Activated B cell treated with CpG ODN at 0.5 μM for 24 hours (primary cell): Measurements from ENCODE around the gene ANKMY1. TPM values are rescaled to one million over a fixed set of nuclear protein-coding genes. Genes with fewer than 3 reads are reported as not detected.

Experiments
- ATAC-seq: fragments of 200-7000 bp; cut with Tn5 transposase; one replicate; pipeline ENCODE4 v1.10.0; 2021; ENCODE audit warnings: low read depth, mild to moderate bottlenecking, moderate library complexity
- CTCF ChIA-PET: fragments of 350-600 bp; sonication (Branson Sonifier 250); formaldehyde crosslinking; loops from one replicate; lab custom pipeline; 2021; ENCODE audit warnings: antibody characterized with exemption; lab: Charles Lee
- POLR2A ChIA-PET: fragments of 350-600 bp; sonication (Branson Sonifier 250); formaldehyde crosslinking; loops from one replicate; lab custom pipeline; 2021; ENCODE audit warnings: antibody characterized with exemption; lab: Charles Lee
- DNase-seq: peaks from one replicate; pipeline ENCODE4 v3.0.0; 2022
- H3K27ac Mint-ChIP-seq: one replicate; pipeline ENCODE4 v1.8.0; 2020; ENCODE audit warnings: mixed read lengths
- H3K27me3 Mint-ChIP-seq: one replicate; pipeline ENCODE4 v1.8.0; 2021; ENCODE audit warnings: mixed read lengths
- H3K36me3 Mint-ChIP-seq: one replicate; pipeline ENCODE4 v1.8.0; 2021; ENCODE audit warnings: low read depth, mixed read lengths
- H3K4me1 Mint-ChIP-seq: one replicate; pipeline ENCODE4 v1.8.0; 2021; ENCODE audit warnings: mixed read lengths
- H3K4me3 Mint-ChIP-seq: one replicate; pipeline ENCODE4 v1.8.0; 2020; ENCODE audit warnings: mild to moderate bottlenecking, mixed read lengths
- H3K9me3 Mint-ChIP-seq: one replicate; pipeline ENCODE4 v1.8.0; 2020; ENCODE audit warnings: mixed read lengths
- intact Hi-C: fragments of 100-400 bp; cut with micrococcal nuclease; formaldehyde crosslinking; loops from one replicate; pipeline ENCODE4 v1.15.1; 2024
- total RNA-seq: library from RNA; stranded (reverse); gene quantifications from 2 replicates; pipeline ENCODE4 v1.2.3, GENCODE V29; 2022
- TF ChIP-seq, protein P1 (sequence below): fragments of 200-600 bp; IDR thresholded peaks from one replicate; pipeline ENCODE4 v1.8.0; 2022; ENCODE audit warnings: antibody characterized with exemption, mild to moderate bottlenecking

ANKMY1 gene
- total RNA-seq, 1 donor from 2014 or later: 40.4 TPM

DNA sequence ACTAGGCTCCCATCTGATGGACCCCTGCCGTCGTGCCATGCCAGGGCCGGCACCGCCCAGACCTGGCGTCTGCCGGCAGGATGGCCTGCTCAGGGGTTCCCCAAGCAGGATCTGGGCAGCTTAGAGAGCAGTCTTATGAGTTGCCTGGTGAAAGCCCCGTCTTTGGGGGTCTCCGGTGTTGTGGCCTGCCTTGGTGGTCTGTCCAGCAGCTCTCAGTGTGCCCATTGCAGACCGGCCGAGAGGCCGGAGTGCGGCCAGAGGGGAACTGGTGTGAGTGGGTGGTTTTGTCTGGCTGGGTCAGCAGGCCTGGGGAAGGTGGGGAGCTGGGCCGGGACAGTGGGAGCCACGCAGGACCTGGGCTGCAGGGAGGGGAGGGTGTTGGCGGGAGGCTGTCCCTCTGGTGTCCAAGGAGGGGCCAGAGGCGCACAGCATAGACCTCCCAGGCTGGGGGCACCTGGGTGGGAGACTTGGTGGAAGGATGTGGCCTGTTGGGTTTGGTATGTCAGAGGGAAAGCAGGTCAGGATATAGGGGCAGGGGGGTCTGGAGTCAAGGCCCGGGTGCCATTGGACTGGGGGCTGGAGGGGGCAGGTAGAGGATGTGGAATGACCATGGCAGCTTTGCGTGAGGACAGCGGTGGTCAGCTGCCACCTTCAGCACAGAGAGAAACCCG lies 105.9 kb downstream of the ANKMY1 start:
- ChIA-PET CTCF (no interaction called here), POLR2A (no interaction called here)
- no peaks in the 10 kb centered on the region for H3K9me3 Mint-ChIP-seq
- intact Hi-C loops: no loop called here
- H3K36me3 Mint-ChIP-seq: no peaks in the 10 kb centered on the region
- H3K27me3 Mint-ChIP-seq: peaks cover 56% of the 10 kb centered on the region
- no peak for DNase-seq
- peaks cover 19% of the 10 kb centered on the region for H3K4me1 Mint-ChIP-seq
- ATAC-seq: no peak
- TF ChIP-seq, protein P1, sequence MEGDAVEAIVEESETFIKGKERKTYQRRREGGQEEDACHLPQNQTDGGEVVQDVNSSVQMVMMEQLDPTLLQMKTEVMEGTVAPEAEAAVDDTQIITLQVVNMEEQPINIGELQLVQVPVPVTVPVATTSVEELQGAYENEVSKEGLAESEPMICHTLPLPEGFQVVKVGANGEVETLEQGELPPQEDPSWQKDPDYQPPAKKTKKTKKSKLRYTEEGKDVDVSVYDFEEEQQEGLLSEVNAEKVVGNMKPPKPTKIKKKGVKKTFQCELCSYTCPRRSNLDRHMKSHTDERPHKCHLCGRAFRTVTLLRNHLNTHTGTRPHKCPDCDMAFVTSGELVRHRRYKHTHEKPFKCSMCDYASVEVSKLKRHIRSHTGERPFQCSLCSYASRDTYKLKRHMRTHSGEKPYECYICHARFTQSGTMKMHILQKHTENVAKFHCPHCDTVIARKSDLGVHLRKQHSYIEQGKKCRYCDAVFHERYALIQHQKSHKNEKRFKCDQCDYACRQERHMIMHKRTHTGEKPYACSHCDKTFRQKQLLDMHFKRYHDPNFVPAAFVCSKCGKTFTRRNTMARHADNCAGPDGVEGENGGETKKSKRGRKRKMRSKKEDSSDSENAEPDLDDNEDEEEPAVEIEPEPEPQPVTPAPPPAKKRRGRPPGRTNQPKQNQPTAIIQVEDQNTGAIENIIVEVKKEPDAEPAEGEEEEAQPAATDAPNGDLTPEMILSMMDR: no peak
- no peak overlapping the region for H3K27ac Mint-ChIP-seq
- peak overlapping the region; percentile 66 for H3K4me3 Mint-ChIP-seq

DNA sequence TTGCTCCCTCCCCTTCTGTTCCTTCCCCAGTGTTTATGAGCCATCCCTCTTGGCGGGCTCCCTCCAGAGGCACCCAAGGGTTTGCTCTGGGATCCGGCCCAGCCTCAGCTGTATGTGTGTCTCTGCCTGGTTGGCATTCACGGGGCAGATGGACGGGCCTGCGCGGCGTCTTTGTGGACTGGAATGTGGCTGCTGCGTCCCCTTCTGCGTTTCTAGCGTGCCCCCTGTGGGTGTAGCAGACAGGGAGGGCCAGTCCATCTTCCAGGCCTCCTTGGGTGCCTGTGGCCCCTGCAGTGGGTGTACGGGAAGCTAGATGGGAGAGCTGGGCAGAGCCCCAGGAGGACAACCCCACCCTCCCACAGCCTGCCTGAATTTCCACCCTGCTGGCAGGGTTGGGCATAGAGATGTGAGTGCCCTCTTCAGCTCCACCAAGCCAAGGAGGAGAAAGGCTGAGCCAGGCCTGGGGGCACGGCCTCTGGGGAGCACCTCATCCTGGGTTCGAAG lies 106.6 kb downstream of the ANKMY1 start:
- no peaks in the 10 kb centered on the region for H3K9me3 Mint-ChIP-seq
- CTCF ChIA-PET: interaction anchor here (0.5 kb wide), 1 partner anchor 985 kb away, joined by 3 read pairs; no protein-coding TSS in a partner anchor
- ATAC-seq: no peak

DNA sequence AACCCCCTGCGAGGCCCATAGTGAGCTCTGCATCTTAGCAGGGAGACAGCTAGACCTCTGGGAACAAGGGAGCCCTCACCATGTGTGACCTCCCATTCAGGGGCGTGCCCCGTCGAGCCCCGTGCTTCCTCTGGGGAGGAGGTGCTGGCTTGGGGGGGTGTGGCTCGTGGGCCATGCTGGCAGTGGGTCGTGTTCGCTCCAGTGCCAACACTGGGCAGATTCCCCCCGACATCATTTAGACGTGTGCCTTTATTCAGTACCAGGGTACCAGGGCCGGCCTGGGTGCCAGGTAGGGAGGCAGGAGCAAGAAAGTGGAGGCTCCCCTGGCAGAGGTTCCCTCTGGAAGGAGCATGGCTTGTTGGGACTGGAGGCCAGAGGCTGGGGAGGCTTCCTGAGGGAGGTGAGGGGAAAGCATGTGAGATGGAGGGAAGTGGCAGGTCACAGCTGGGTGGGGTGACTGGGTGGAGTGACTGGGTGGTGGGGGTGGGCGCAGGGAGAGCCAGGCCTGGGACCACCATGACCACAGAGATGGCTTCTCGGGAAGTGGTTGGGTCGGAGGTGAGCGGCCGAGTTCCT lies 107.2 kb downstream of the ANKMY1 start:
- no peak overlapping the region for H3K27ac Mint-ChIP-seq
- peaks cover 19% of the 10 kb centered on the region for H3K4me1 Mint-ChIP-seq
- POLR2A ChIA-PET: no interaction called here
- ATAC-seq (peak; percentile 8), DNase-seq (no peak)
- no peaks in the 10 kb centered on the region for H3K36me3 Mint-ChIP-seq
- H3K27me3 Mint-ChIP-seq: peaks cover 52% of the 10 kb centered on the region
- peak overlapping the region; percentile 39 for H3K4me3 Mint-ChIP-seq
- TF ChIP-seq, protein P1: no peak
- H3K9me3 Mint-ChIP-seq: no peaks in the 10 kb centered on the region
- CTCF ChIA-PET: interaction anchor here (0.5 kb wide), 1 partner anchor 985 kb away, joined by 3 read pairs; no protein-coding TSS in a partner anchor
- intact Hi-C loops: no loop called here

More for the DNA sequence above, 106.6 kb downstream of the ANKMY1 start:
- POLR2A ChIA-PET: no interaction called here
- no peaks in the 10 kb centered on the region for H3K36me3 Mint-ChIP-seq
- TF ChIP-seq, protein P1: no peak
- H3K4me1 Mint-ChIP-seq: peaks cover 19% of the 10 kb centered on the region
- no peak overlapping the region for H3K4me3 Mint-ChIP-seq
- DNase-seq: no peak
- no peak overlapping the region for H3K27ac Mint-ChIP-seq
- intact Hi-C loops: no loop called here
- H3K27me3 Mint-ChIP-seq: peaks cover 52% of the 10 kb centered on the region

DNA sequence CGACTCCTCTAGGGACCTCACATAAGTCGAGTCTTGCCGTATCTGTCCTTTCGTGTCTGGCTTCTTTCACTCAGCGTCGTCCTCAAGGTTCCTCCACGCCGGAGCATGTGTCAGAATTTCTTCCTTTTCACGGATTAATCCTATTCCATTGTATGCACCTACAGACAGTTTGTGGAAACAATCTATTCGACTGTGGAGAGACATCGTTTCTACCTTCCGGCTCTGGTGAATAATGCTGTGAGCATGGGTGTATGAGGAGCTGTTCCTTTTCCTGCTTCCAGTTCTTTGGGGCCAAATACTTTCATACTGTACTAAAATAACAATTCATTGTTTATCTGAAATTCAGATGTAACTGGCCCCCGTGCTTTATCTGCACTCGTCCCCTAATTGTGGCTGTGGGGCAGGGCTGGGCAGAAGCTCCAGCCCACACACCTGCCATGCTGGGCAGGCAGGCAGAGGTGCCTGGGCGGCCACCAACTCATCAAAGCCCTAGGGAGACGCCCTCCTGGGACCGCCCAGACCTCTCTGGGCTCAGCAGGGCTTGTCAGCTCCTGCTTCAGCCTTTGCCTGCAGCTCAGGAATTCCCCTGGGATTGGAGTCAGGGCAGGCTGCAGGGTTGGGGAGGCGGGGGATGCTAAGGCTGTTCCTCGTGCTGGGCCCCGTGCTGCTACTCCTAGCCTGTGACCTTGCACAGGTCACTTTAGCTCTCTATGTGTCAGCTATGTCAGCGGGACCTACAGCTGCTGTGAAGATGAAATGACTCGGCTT lies 107.8 kb downstream of the ANKMY1 start:
- intact Hi-C loops: no loop called here
- no peaks in the 10 kb centered on the region for H3K9me3 Mint-ChIP-seq
- no peak overlapping the region for H3K27ac Mint-ChIP-seq
- ATAC-seq: peak; percentile 50
- DNase-seq: no peak
- peaks cover 19% of the 10 kb centered on the region for H3K4me1 Mint-ChIP-seq
- TF ChIP-seq, protein P1: no peak
- CTCF ChIA-PET: no interaction called here
- peak overlapping the region; percentile 39 for H3K4me3 Mint-ChIP-seq
- H3K27me3 Mint-ChIP-seq: peaks cover 47% of the 10 kb centered on the region
- POLR2A ChIA-PET: interaction anchor here (0.7 kb wide), 1 partner anchor 14 kb away, joined by 3 read pairs; no protein-coding TSS in a partner anchor
- H3K36me3 Mint-ChIP-seq: no peaks in the 10 kb centered on the region
